Progenitor cell of endocrine pancreas (in vitro differentiated cells): ENCODE data around the gene SEPTIN10. TPM values are rescaled to one million over a fixed set of nuclear protein-coding genes. Genes with fewer than 3 reads are reported as not detected.
"Not testable (repeated sequence)": the region's sequence is repeated elsewhere in the genome, so short reads cannot be mapped to it uniquely, and the experiment has no call there.

Source experiments
- DNase-seq: peaks from one replicate; pipeline ENCODE4 v3.0.0; 2021; ENCODE audit warnings: low spot score; ENCODE audit not compliant: unreplicated experiment
- H3K27ac Mint-ChIP-seq: 2 replicates; pipeline ENCODE4 v1.8.0; 2021; ENCODE audit warnings: mild to moderate bottlenecking, moderate library complexity, mixed read lengths
- H3K27me3 Mint-ChIP-seq: 2 replicates; pipeline ENCODE4 v1.8.0; 2021; ENCODE audit warnings: mixed read lengths
- H3K36me3 Mint-ChIP-seq: 2 replicates; pipeline ENCODE4 v1.8.0; 2022; ENCODE audit warnings: mixed read lengths; ENCODE audit not compliant: insufficient read depth
- H3K4me1 Mint-ChIP-seq: 2 replicates; pipeline ENCODE4 v1.8.0; 2021; ENCODE audit warnings: low read depth, mixed read lengths
- H3K4me3 Mint-ChIP-seq: 2 replicates; pipeline ENCODE4 v1.8.0; 2021; ENCODE audit warnings: low read depth, mild to moderate bottlenecking, moderate library complexity, mixed read lengths
- H3K9me3 Mint-ChIP-seq: 2 replicates; pipeline ENCODE4 v1.8.0; 2021; ENCODE audit warnings: low read depth, mixed read lengths
- CTCF ChIP-seq: fragments of 200-600 bp; sonication (generic); IDR thresholded peaks from one replicate; pipeline ENCODE4 v1.5.0; 2021; ENCODE audit warnings: antibody characterized with exemption, mild to moderate bottlenecking; ENCODE audit not compliant: unreplicated experiment
- total RNA-seq: library from RNA; stranded (reverse); gene quantifications from 2 replicates; pipeline ENCODE4 v1.2.1, GENCODE V29; 2021

Gene SEPTIN10
- total RNA-seq, 1 donor from 2014 or later: 67.5 TPM

- Mint-ChIP-seq H3K27ac (no peak overlapping the region), H3K9me3 (no peaks in the 10 kb centered on the region), H3K36me3 (no peaks in the 10 kb centered on the region), H3K4me1 (peaks cover 30% of the 10 kb centered on the region), H3K27me3 (no peaks in the 10 kb centered on the region), H3K4me3 (no peak overlapping the region)
- TF ChIP-seq CTCF: no peak
- no peak for DNase-seq
Observed at GRCh38 chr2:109646961-109647360, 33.2 kb upstream of the SEPTIN10 start.

- Mint-ChIP-seq H3K4me3 (no peak overlapping the region), H3K27me3 (no peaks in the 10 kb centered on the region), H3K36me3 (no peaks in the 10 kb centered on the region), H3K4me1 (peaks cover 30% of the 10 kb centered on the region), H3K27ac (peak overlapping the region; percentile 86), H3K9me3 (no peaks in the 10 kb centered on the region)
- no peak for DNase-seq
- no peak for TF ChIP-seq CTCF
Observed at GRCh38 chr2:109645412-109646184, 31.8 kb upstream of the SEPTIN10 start.

GRCh38 chr2:109644571-109645275 lies 31.0 kb upstream of the SEPTIN10 start:
- TF ChIP-seq CTCF: no peak
- no peaks in the 10 kb centered on the region for H3K27me3 Mint-ChIP-seq
- peaks cover 28% of the 10 kb centered on the region for H3K4me1 Mint-ChIP-seq
- H3K27ac Mint-ChIP-seq: peak overlapping the region; percentile 86
- no peaks in the 10 kb centered on the region for H3K36me3 Mint-ChIP-seq
- H3K9me3 Mint-ChIP-seq: no peaks in the 10 kb centered on the region
- DNase-seq: peak; percentile 17
- peak overlapping the region; percentile 55 for H3K4me3 Mint-ChIP-seq

GRCh38 chr2:109640000-109640399 lies 26.2 kb upstream of the SEPTIN10 start:
- peaks cover 28% of the 10 kb centered on the region for H3K4me1 Mint-ChIP-seq
- H3K27ac Mint-ChIP-seq, H3K4me3 Mint-ChIP-seq, H3K36me3 Mint-ChIP-seq, H3K27me3 Mint-ChIP-seq, DNase-seq, H3K9me3 Mint-ChIP-seq: not testable (repeated sequence)

- Mint-ChIP-seq H3K4me1 (peaks cover 21% of the 10 kb centered on the region), H3K36me3 (no peaks in the 10 kb centered on the region), H3K9me3 (no peaks in the 10 kb centered on the region), H3K27ac (no peak overlapping the region), H3K4me3 (no peak overlapping the region), H3K27me3 (no peaks in the 10 kb centered on the region)
- DNase-seq: no peak
- no peak for TF ChIP-seq CTCF
Observed at GRCh38 chr2:109638795-109639194, 25.0 kb upstream of the SEPTIN10 start.
